ENCODE data around the gene SPOP.

Gene SPOP

DNA sequence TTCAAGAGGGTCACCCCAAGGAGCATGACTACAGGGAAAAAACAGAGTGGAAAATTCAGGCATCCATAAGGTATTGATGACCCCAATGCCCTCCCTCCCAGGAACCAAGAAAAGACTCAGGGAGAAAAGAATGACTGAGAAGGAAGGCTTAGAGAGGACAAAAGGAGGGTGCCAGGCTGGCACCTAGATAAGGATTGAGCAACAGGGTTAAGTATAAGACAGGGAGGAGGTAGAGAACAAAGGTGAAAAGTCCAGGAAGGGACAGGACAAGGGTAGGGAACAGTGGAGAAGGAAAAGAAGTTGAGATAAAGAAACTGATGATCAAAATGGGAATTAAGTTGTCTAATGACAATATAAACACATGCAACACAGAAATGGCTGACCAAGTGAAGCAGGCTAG, 27.4 kb upstream of the SPOP start:
- DNase-seq (ENCODE audit: insufficient read length, low spot score): no peak
- FAIRE-seq: no peak
- TF ChIP-seq, protein P1, sequence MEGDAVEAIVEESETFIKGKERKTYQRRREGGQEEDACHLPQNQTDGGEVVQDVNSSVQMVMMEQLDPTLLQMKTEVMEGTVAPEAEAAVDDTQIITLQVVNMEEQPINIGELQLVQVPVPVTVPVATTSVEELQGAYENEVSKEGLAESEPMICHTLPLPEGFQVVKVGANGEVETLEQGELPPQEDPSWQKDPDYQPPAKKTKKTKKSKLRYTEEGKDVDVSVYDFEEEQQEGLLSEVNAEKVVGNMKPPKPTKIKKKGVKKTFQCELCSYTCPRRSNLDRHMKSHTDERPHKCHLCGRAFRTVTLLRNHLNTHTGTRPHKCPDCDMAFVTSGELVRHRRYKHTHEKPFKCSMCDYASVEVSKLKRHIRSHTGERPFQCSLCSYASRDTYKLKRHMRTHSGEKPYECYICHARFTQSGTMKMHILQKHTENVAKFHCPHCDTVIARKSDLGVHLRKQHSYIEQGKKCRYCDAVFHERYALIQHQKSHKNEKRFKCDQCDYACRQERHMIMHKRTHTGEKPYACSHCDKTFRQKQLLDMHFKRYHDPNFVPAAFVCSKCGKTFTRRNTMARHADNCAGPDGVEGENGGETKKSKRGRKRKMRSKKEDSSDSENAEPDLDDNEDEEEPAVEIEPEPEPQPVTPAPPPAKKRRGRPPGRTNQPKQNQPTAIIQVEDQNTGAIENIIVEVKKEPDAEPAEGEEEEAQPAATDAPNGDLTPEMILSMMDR (IDR thresholded peaks at IDR 0.05; ENCODE audit: insufficient read depth, missing control alignments): no peak

DNA sequence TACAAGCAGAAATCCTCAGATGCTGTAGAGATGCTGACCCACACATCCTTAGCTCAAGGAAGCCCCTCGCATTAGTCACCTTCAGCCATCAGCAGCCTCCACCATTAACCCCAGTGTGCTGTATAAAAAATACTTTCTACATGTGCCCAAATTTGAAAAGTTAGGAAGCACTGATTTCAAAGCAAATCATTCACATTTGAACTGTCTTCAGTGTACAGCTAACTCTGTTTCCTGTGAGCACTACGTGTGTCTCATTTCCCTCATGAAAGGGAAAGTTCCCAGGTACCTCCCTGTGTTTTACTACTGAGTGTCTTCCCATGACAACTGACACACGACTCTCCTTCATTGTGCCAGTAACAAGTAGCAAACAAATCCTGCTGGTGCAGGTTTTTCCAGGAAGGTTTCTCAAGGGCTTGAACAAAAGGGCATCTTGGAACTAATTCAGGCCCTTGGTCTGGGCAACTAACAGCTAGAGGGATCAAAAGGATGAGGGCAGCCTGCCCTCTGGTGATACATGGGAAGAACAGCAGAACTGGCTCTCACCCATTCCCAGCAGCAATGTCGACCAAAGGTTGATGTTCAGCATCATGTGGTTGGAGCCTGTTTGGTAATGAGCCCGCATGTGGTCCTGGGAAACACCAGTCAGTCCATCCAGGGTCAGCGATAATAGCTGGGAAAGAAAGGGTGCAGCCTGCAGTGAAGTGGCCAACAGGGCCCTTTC, 25.8 kb upstream of the SPOP start:
- DNase-seq (ENCODE audit: insufficient read length, low spot score): no peak
- no peak for FAIRE-seq

DNA sequence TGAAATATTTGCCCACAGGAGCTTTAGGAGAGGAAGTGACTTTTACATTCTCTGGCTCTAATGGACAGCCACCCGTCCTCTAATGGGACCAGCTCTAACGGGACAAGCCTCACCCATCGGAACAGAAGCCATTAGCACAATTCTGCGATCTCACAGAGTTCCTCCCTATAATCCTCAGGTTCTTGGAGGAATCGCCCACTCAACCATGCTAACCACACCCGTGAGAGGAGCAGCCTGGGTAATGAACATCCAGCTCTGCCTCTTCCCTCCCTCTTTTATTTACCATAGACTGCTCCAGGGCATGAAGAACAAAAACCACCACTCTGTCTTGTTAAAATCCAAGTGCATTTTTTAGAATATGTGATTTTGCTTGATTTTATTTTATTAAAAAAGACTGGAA, 23.1 kb upstream of the SPOP start:
- no peak for FAIRE-seq
- DNase-seq (ENCODE audit: insufficient read length, low spot score): no peak
- TF ChIP-seq, protein P1 (IDR thresholded peaks at IDR 0.05; ENCODE audit: insufficient read depth, missing control alignments): no peak

More for the DNA sequence above, 25.8 kb upstream of the SPOP start:
- TF ChIP-seq, protein P1 (IDR thresholded peaks at IDR 0.05; ENCODE audit: insufficient read depth, missing control alignments): peak; percentile 61

DNA sequence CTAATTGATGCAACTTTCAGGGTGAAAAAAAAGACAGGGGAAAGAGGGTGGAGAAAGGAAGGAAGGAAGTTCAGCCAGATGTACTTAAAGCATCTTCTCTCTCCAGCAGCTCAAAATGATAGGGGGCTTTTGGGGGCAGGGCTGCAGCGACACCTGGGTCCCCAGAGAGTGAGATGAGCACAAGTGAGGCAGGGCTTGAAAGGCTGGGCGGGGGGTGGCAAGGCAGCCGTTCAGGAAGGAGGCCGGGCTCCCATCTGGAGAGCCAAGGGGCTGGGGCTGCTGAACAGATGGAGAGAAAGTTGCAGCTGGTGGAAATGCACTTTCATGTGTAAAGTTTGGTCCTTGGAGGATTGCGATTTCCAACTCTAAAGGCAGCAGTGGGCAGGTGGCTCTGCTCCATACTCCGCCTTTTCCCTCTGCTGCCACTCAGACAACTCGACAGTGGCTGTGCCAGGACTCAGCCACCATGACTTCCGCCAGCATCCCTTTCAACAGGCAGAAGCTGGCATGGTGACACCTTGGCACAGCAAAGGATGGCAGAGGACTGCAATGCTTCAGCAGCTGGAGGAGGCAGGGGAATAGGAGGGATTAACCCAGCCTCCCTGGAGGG, 22.2 kb upstream of the SPOP start:
- FAIRE-seq (no peak), DNase-seq (ENCODE audit: insufficient read length, low spot score) (no peak)
- TF ChIP-seq, protein P1 (IDR thresholded peaks at IDR 0.05; ENCODE audit: insufficient read depth, missing control alignments): no peak

DNA sequence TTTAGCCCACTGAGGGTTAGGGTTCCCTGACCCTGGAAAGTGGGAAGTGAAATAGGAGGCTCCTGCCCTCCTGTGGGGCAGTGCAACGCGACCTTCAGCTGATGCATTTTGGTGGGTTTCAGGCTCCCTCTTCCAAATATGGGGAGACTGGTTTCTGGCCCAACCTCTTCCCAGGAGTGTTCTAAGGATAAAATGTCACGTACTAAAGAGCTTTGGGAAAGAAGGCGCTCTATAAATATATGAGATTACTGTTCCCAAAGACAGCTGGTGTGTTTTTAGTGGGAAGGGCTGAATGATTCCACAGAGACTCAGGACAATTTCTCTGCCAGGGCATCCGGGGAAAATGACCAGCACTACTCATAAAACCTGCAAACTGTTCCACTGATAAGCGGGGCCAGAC, 20.1 kb upstream of the SPOP start:
- DNase-seq (ENCODE audit: insufficient read length, low spot score) (no peak), FAIRE-seq (no peak)
- TF ChIP-seq, protein P1 (IDR thresholded peaks at IDR 0.05; ENCODE audit: insufficient read depth, missing control alignments): no peak

DNA sequence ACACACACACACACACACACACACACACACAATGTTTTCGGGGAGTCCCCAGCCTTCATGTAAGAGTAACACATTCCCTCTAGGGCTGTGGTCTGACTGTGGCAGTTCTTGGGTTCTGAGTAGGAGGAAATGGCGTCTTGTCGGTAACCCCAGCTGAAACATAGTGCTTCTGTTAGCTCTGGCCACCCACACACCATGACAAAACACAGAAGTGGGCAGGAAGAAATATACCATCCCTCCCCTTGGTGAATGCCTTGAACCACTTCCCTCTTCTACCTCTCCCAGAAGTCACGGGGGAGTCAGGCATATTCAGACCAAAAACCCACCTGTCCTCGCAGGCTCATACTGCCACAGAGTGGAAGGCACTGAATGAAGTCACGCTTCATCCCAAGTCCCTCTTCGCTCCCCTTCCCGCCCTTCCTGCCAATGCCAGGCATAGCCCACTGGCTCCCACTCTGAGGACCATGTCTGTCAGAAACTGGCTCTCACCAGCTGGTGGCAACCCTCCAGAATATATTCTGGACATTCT, 18.4 kb upstream of the SPOP start:
- no peak for FAIRE-seq
- TF ChIP-seq, protein P1 (IDR thresholded peaks at IDR 0.05; ENCODE audit: insufficient read depth, missing control alignments): no peak
- DNase-seq (ENCODE audit: insufficient read length, low spot score): no peak

DNA sequence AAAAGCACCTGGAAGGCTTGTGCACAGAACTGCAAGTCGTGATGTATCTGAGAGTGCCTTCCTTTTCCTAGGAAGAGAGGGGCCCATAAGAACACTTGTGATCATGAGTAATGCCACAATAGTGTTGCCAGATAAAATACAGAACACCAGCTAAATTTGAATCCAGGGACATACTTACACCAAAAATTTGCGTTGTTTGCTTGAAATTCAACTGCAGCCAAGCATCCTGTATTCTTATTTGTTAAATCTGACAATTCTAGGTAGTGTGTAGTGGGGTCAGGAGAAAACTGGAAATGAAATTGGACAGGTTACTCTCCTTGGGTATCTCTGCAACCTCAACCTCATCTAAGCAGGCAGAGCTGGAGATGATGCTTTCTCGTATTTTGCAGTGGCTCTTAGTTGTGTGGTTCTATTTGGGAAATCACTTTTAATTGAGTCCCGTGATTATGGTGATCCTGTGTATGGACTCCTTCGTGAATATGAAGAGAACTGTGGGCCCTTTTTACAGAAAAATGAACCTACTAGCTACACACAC, 17.9 kb upstream of the SPOP start:
- DNase-seq (ENCODE audit: insufficient read length, low spot score) (no peak), FAIRE-seq (no peak)
- TF ChIP-seq, protein P1 (IDR thresholded peaks at IDR 0.05; ENCODE audit: insufficient read depth, missing control alignments): no peak

Measured in D721Med (cell line).